Jurkat, Clone E6-1 (cell line): Measurements from ENCODE around the gene CALN1.
A peak's percentile ranks its signal among the peaks of the same experiment; 100 is the strongest.

ENCODE experiments used
- DNase-seq: peaks from one replicate; pipeline ENCODE4 v3.0.0-alpha.2; 2011; ENCODE audit warnings: low read depth, low spot score
- H3K4me3 ChIP-seq: 2 replicates; pipeline ENCODE4 v1.5.1; 2011; ENCODE audit warnings: mild to moderate bottlenecking, low read length, control low read depth, moderate library complexity

CALN1 gene

GRCh38 chr7:72283309-72283708 is 128.8 kb downstream of the CALN1 start:
- H3K4me3 ChIP-seq: no peak overlapping the region
- no peak for DNase-seq

- peak; percentile 17 for DNase-seq
- no peak overlapping the region for H3K4me3 ChIP-seq
Observed at GRCh38 chr7:72281308-72281707, 130.8 kb downstream of the CALN1 start.

- no peak overlapping the region for H3K4me3 ChIP-seq
- no peak for DNase-seq
Observed at GRCh38 chr7:72279203-72279602, 132.9 kb downstream of the CALN1 start.

GRCh38 chr7:72278550-72278949 is 133.6 kb downstream of the CALN1 start:
- no peak overlapping the region for H3K4me3 ChIP-seq
- DNase-seq: no peak

GRCh38 chr7:72275382-72276070 is 136.6 kb downstream of the CALN1 start:
- DNase-seq: no peak
- H3K4me3 ChIP-seq: no peak overlapping the region

- no peak overlapping the region for H3K4me3 ChIP-seq
- DNase-seq: no peak
Observed at GRCh38 chr7:72272479-72272878, 139.7 kb downstream of the CALN1 start.

- no peak overlapping the region for H3K4me3 ChIP-seq
- no peak for DNase-seq
Observed at GRCh38 chr7:72268796-72269195, 143.3 kb downstream of the CALN1 start.

GRCh38 chr7:72268090-72268489 is 144.0 kb downstream of the CALN1 start:
- no peak overlapping the region for H3K4me3 ChIP-seq
- no peak for DNase-seq

- no peak for DNase-seq
Observed at GRCh38 chr7:72267291-72267800, 144.8 kb downstream of the CALN1 start.

GRCh38 chr7:72266771-72267170 is 145.4 kb downstream of the CALN1 start:
- no peak for DNase-seq
- no peak overlapping the region for H3K4me3 ChIP-seq

More at GRCh38 chr7:72267291-72267800, 144.8 kb downstream of the CALN1 start:
- H3K4me3 ChIP-seq: no peak overlapping the region

- DNase-seq: no peak
- H3K4me3 ChIP-seq: no peak overlapping the region
Observed at GRCh38 chr7:72265071-72265904, 146.8 kb downstream of the CALN1 start.

GRCh38 chr7:72260406-72260805 is 151.7 kb downstream of the CALN1 start:
- DNase-seq: no peak
- no peak overlapping the region for H3K4me3 ChIP-seq

GRCh38 chr7:72258074-72258473 is 154.1 kb downstream of the CALN1 start:
- H3K4me3 ChIP-seq: no peak overlapping the region
- no peak for DNase-seq

- no peak for DNase-seq
- no peak overlapping the region for H3K4me3 ChIP-seq
Observed at GRCh38 chr7:72254455-72254854, 157.7 kb downstream of the CALN1 start.

GRCh38 chr7:72249106-72249505 is 163.0 kb downstream of the CALN1 start:
- no peak for DNase-seq
- H3K4me3 ChIP-seq: no peak overlapping the region

GRCh38 chr7:72244826-72245398 is 167.2 kb downstream of the CALN1 start:
- H3K4me3 ChIP-seq: no peak overlapping the region
- DNase-seq: no peak

- no peak for DNase-seq
- no peak overlapping the region for H3K4me3 ChIP-seq
Observed at GRCh38 chr7:72243329-72243728, 168.8 kb downstream of the CALN1 start.

GRCh38 chr7:72235351-72235750 is 176.8 kb downstream of the CALN1 start:
- no peak overlapping the region for H3K4me3 ChIP-seq
- DNase-seq: no peak

- no peak for DNase-seq
- H3K4me3 ChIP-seq: no peak overlapping the region
Observed at GRCh38 chr7:72234086-72234485, 178.1 kb downstream of the CALN1 start.

GRCh38 chr7:72230281-72230680 is 181.9 kb downstream of the CALN1 start:
- DNase-seq: no peak
- no peak overlapping the region for H3K4me3 ChIP-seq
